ENCODE results near the gene NRXN3.

Gene NRXN3

DNA sequence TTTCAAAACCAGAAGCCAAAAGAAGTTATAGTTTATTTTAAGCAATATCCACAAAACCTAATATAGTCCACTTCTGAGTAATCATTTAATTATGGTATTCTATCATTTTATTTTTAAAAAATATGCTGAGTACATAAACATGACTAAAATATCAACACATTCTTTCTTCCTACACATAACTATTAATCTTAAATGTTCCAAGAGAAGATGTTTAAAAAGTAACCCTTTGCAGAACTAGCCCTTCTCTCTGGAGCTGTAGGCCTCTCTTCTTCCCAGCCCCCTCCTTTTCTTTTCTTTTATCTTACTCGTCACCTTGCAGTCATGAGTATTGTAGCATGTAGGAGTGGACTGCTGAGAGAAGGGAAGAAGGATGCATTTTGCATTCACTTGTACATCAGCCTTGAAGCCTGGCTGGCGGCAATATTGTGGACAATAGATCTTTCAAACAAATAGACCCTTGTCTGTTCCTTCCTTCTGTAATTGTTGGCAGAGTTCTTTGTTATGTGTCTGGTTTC lies 941.9 kb downstream of the NRXN3 start:
- TF ChIP-seq, protein P1, sequence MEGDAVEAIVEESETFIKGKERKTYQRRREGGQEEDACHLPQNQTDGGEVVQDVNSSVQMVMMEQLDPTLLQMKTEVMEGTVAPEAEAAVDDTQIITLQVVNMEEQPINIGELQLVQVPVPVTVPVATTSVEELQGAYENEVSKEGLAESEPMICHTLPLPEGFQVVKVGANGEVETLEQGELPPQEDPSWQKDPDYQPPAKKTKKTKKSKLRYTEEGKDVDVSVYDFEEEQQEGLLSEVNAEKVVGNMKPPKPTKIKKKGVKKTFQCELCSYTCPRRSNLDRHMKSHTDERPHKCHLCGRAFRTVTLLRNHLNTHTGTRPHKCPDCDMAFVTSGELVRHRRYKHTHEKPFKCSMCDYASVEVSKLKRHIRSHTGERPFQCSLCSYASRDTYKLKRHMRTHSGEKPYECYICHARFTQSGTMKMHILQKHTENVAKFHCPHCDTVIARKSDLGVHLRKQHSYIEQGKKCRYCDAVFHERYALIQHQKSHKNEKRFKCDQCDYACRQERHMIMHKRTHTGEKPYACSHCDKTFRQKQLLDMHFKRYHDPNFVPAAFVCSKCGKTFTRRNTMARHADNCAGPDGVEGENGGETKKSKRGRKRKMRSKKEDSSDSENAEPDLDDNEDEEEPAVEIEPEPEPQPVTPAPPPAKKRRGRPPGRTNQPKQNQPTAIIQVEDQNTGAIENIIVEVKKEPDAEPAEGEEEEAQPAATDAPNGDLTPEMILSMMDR (IDR thresholded peaks at IDR 0.05) = no peak

DNA sequence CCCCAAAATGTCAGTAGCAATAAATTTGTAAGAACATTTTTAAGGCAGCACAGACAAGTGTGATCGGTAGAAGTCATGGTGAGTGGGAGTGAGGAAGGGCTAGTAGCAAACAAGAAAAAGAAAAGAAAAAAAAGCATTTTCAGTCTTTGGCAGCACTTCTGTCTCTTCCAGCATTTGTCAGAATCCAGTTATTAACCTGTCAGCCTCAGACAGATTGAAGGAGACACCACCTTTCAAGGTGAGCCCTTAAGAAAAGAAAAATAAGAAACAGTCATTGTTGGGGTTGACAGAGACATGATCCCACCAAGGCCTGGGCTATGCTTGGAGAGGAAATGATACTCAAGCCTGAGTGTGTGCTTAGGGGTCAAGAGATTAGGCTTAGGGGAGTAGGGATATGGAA lies 947.4 kb downstream of the NRXN3 start:
- TF ChIP-seq, protein P1 (IDR thresholded peaks at IDR 0.05) = no peak

DNA sequence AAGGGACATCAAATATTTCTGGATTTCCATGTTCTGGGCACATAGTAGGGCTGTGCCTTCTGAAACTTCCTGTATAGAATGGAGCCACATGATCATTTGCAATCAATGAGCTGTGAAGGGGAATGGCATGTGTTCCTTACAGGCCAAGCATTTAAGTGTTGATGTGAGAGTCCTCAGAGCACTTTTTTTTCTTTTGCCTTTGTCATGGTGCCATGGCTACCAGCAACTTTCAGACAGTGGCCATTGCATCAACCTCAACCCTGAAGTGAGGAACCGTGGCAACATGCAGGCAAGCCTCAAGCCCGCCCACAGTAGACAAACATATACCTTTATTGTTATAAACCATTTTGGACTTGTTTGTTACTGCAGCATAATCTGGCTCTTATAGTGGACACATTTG lies 948.1 kb downstream of the NRXN3 start:
- TF ChIP-seq, protein P1 (IDR thresholded peaks at IDR 0.05) = no peak

DNA sequence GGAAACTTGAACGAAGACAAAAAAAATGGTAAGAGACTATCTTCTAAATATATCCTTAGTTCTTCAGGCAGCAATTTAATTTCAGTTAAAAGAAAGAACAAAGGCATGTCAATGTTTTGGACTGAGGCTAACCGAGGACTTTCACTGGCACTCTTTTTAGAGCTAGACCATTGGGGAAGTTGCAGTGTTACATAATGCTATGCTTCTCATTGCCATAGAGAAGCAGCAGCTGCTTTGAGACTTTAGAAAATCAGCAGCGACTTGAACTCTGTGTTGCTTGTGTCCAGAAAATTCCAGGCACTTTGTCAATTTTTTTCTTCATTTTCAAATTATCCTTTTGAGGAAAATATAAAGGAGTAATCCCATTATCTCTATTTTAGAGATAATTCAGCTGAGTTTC lies 964.2 kb downstream of the NRXN3 start:
- TF ChIP-seq, protein P1 (IDR thresholded peaks at IDR 0.05) = no peak

DNA sequence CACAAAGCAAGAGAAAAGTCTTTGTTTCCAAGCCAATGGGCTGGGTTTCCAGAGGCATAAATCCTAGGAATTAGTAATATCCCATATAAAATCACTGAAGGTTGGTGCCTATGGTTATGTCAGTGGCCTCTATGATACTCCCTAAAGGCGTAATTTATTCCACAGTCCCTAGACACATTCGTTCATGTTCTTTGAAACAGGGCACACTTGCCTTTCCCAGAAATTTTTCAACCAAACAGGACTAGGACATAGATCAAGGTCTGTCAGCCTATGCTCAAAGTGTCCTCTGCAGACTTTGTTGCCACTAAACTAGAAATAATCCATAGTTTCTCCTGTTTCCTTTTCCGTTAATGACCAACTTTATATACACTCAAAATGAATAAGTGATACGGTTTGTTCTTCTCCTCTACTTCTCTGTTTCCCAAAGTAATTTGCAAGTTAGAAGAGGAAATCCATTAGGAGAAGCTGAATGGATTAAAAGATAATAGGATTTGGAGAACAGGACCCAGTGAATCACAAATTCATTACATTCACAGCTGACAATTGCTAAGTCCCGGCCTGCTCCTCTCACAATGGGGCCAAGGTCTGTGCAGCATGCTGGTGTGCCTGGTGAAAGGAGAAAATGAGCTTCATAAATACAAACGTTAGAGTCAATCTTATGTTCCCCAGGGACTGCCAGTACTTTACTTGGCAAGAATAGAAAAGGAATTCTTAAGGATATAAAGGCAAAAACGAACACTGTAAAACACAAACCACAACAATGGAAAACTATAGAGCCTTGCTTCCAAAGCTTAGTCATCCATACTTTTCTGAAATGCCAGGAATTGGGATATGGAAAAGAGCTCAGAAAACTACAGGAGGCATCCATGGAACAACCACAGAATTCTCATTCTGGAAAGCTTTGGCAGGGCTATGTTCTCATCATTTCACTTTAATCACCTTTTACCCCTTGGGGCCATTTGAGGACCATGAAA lies 966.2 kb downstream of the NRXN3 start:
- TF ChIP-seq, protein P1 (IDR thresholded peaks at IDR 0.05) = no peak

DNA sequence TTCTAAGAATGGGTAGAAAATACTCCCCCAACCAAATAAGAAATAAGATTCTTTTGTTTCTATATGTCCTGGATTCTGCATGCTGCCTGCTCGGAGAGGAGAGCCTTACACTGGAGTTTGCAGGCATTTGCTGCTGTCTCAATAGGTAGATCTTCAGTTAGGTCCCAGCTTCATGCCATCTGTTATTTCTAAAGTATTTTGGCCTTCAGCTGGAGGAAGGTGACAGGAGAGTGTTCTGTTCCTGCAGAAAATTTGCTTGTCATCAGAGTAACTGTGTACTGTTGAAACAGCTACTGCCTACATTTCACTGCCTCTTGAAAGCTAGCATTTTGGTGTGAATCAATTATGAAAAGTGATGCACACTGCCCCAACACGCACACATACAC lies 966.9 kb downstream of the NRXN3 start:
- TF ChIP-seq, protein P1 (IDR thresholded peaks at IDR 0.05) = no peak

DNA sequence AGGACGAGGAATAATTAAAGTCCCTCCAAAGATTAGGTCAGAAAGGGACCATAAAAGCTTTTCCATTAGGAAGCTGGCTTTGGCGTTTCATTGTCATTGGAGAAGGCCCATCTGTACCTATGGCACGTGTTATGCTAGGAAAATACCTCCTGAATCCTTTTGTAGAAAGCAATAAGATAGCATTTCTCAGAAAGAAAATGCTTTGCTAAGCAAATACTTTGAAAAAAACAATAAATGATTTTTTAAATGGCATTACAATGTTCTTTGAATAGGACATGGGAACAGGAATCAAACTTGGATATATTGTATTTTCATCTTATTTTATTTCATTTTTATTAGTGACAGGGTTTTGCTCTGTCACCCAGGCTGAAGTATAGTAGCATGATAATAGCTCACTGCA lies 967.7 kb downstream of the NRXN3 start:
- TF ChIP-seq, protein P1 (IDR thresholded peaks at IDR 0.05) = no peak

Data from LNCAP (cell line).